Activated T-helper 2 cell treated with anti-CD3 and anti-CD28 coated beads, Interferon-gamma antibody, Interleukin-2, Interleukin-4, amounts not matched to agents 10 μg/mL and 5 μg/mL and 100 μg/mL, durations not matched to agents 14 hours and 24 hours and 36 hours (primary cell): Measurements from ENCODE around the gene FAM117A. TPM values are rescaled to one million over a fixed set of nuclear protein-coding genes. Genes with fewer than 3 reads are reported as not detected.

ENCODE experiments used
- DNase-seq: peaks from one replicate; pipeline ENCODE4 v3.0.0; 2021; ENCODE audit warnings: low spot score
- H3K27ac Mint-ChIP-seq: one replicate; pipeline ENCODE4 v1.8.0; 2021; ENCODE audit warnings: mixed read lengths
- H3K27me3 Mint-ChIP-seq: one replicate; pipeline ENCODE4 v1.8.0; 2021; ENCODE audit warnings: low read depth, mixed read lengths
- H3K36me3 Mint-ChIP-seq: one replicate; pipeline ENCODE4 v1.8.0; 2021; ENCODE audit warnings: low read depth, mixed read lengths
- H3K4me1 Mint-ChIP-seq: one replicate; pipeline ENCODE4 v1.8.0; 2021; ENCODE audit warnings: low read depth, mixed read lengths
- H3K4me3 Mint-ChIP-seq: one replicate; pipeline ENCODE4 v1.8.0; 2021; ENCODE audit warnings: low read depth, mild to moderate bottlenecking, moderate library complexity, mixed read lengths
- H3K9me3 Mint-ChIP-seq: one replicate; pipeline ENCODE4 v1.8.0; 2021; ENCODE audit warnings: mixed read lengths
- intact Hi-C: fragments of 100-400 bp; cut with micrococcal nuclease; formaldehyde crosslinking; loops from one replicate; pipeline ENCODE4 v1.15.1; 2023
- total RNA-seq: library from RNA; stranded (reverse); gene quantifications from 2 replicates; pipeline ENCODE4 v1.2.3, GENCODE V29; 2022

The FAM117A gene
- total RNA-seq, 1 donor from 2014 or later, result 15.8 TPM

DNA sequence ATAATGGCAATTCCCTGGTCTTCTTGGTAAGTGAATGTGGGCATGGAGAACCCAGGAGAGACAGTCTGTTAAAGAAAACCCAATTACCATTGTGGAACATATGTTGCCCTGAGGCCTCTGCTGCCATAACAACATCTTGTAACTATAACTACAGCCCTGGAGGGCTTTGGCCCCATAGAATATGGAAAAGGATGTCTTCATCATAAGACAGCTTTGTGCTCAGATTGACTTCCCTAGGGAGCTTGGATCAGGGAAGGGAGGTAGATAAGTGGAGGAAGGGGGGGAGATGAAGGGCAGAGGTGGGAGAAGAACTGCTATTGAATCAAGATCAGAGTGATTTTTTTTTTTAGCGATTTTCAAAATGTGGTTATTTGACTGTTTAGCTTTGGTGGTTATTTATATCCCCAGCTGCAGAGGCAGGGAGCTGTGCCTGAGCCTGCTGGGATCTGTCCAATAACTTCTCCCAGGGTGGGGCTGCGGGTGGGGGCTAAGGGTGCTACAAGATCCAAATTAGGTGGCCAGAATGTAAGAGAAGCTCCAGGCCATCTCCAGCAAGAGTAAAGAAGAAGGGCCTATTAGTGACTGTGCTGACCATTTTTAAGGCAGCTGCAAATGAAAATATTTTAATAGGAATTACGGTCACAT is 19.3 kb upstream of the FAM117A start:
- H3K4me1 Mint-ChIP-seq, result peaks cover 19% of the 10 kb centered on the region
- intact Hi-C loops, result no loop called here
- H3K27me3 Mint-ChIP-seq, result peaks cover 2% of the 10 kb centered on the region
- H3K4me3 Mint-ChIP-seq, result no peak overlapping the region
- no peaks in the 10 kb centered on the region for H3K9me3 Mint-ChIP-seq
- H3K27ac Mint-ChIP-seq, result no peak overlapping the region
- no peaks in the 10 kb centered on the region for H3K36me3 Mint-ChIP-seq
- no peak for DNase-seq

DNA sequence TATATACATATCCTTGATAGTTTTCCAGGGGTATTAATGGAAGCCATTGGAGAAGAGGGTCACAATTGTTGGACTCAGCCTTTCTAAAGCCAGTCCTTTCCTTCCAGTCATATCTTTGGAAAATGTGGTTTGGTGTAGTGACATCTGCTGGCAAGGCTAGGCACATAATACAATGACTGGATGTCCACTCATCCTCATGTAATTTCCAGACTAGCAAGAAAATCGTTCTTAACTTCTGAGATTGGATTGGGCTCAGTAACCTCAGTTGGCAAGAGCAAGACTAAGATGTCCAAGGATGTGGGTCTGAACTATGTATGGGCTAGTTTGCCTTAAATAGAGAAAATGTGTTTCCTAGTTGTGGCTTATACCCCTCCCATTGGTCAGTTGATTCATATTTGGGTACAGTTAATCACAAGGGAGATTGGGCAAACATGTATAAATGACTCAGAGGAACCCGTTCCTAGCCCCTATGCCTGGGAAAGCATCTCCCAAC is 15.9 kb upstream of the FAM117A start:
- no peak for DNase-seq
- no peak overlapping the region for H3K27ac Mint-ChIP-seq
- H3K4me1 Mint-ChIP-seq, result peaks cover 10% of the 10 kb centered on the region
- intact Hi-C loops, result no loop called here
- no peaks in the 10 kb centered on the region for H3K36me3 Mint-ChIP-seq
- no peak overlapping the region for H3K4me3 Mint-ChIP-seq
- no peaks in the 10 kb centered on the region for H3K9me3 Mint-ChIP-seq
- peaks cover 6% of the 10 kb centered on the region for H3K27me3 Mint-ChIP-seq

DNA sequence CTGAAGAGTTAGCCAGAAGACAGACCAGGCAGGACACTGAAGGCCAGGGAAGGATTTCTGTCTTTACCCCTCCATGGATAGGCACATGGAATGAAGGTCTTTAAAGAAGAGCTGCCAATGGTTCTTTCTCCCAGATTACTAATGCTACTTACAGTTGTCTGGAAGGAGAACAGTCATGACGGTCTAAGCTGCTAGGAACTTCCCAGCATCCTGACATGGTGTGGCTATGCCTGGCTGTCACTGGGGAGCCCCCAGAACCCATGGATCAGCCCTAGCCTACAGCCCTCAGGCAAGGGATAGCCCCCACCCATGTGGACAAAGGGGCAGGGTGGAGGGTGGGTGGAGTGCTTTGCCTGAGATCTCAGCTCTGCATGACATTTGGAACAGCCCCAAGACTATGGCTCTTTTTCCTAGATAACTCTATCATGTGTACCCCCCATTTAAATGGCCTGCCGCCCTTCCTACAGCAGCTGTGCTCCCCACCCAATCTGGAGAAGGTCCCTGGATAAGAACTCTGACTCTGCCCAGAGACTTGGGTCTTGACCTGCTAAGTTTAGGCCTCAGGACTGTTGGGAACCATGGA is 15.3 kb upstream of the FAM117A start:
- peaks cover 6% of the 10 kb centered on the region for H3K27me3 Mint-ChIP-seq
- H3K4me1 Mint-ChIP-seq, result peaks cover 10% of the 10 kb centered on the region
- no peaks in the 10 kb centered on the region for H3K9me3 Mint-ChIP-seq
- no peak for DNase-seq
- no peaks in the 10 kb centered on the region for H3K36me3 Mint-ChIP-seq
- intact Hi-C loops, result no loop called here
- no peak overlapping the region for H3K4me3 Mint-ChIP-seq
- H3K27ac Mint-ChIP-seq, result no peak overlapping the region

DNA sequence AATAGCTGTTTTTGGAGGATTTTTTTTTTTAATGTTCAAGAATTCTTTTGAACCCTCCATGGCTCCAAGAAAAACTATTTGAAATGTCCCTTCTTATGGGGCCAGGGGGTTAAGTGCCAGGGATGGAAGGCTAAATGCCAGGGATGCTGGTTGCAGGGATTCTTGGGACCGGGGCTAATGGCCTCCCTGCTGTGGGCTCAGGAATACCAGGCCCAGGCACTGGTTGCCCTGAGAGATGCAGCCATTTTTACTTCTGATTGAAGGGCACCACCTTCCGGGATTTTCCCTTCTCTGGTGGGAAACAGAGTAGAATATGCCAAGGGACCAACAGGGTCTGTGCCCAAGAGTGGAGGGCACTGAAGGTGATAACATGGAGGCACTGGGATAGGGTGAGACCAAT is 13.6 kb upstream of the FAM117A start:
- no peaks in the 10 kb centered on the region for H3K9me3 Mint-ChIP-seq
- intact Hi-C loops, result no loop called here
- H3K4me3 Mint-ChIP-seq, result no peak overlapping the region
- DNase-seq, result no peak
- no peaks in the 10 kb centered on the region for H3K36me3 Mint-ChIP-seq
- H3K4me1 Mint-ChIP-seq, result peaks cover 10% of the 10 kb centered on the region
- H3K27me3 Mint-ChIP-seq, result peaks cover 5% of the 10 kb centered on the region
- no peak overlapping the region for H3K27ac Mint-ChIP-seq

DNA sequence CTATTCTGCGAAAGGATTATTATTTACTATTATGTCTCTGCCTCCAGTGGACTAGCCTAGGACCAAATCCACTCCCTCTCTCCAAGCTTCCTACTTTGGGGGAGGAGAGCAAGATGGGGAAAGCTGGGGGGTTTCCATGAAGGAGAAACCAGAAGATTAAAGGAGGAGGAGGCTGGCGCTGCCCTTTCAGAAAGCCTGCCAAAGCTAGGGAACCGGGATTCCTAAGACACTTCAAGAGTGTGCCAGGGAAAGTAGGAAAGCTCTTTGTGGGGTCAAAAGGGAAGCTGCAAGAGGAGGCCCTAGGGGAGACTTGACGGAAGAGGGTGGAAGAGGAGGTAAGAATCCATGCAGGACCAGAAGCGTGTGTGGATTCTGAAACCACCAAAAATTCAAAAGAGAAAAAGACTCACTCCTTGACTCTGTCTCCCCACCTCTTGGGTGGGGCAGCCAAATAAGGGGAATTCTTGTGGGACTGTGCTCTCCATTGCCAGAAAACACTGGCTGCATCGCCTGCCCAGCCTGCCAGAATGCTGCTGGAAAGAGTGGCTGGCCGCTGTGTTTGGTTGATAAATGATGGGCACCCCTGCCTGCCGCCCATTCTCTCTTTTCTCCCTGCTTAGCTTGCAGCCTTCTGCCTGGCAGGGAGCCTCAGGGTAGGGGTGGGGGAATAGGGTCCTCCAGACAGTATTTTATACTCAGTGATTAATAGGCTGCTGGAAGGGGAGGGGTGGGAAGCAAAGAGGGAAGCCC is 12.8 kb upstream of the FAM117A start:
- Mint-ChIP-seq H3K27ac (no peak overlapping the region), H3K36me3 (no peaks in the 10 kb centered on the region), H3K4me1 (peaks cover 10% of the 10 kb centered on the region), H3K4me3 (no peak overlapping the region), H3K9me3 (no peaks in the 10 kb centered on the region), H3K27me3 (peaks cover 5% of the 10 kb centered on the region)
- DNase-seq, result no peak
- intact Hi-C loops, result no loop called here

DNA sequence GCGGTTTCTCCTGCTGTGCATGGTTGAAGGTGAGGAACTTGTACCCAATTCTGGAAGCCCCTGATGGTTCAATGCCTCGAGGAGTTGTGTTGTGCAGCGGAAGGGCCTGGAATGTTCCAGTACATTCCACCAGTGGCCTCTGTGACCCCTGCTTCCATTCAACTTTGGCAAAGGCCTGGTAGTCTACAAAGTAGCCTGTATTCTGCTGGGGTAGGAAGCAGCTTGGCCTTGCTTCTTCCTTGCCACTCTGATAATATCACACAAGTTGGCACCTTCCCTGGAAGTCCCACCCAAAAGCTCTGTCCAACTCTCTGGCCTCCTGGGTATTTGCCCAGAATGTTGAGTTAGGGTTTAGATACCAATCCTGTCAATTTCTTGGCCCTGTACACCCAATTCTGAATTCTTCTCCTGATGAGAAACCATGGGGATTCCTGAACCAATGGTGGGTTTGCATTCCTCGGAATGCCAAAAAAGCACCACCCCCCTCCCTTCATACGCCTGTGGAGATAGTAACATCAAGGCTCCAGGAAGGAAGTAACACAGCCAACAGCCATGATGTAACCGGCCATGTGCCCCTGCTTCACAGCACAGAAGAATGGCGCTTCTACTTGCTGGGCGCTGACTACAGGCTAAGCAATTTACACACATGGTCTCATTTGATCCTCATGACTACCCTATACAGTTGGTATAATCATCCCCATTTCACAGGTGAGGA is 11.8 kb upstream of the FAM117A start:
- H3K4me1 Mint-ChIP-seq, result peaks cover 5% of the 10 kb centered on the region
- H3K27me3 Mint-ChIP-seq, result peaks cover 7% of the 10 kb centered on the region
- H3K36me3 Mint-ChIP-seq, result no peaks in the 10 kb centered on the region
- no peaks in the 10 kb centered on the region for H3K9me3 Mint-ChIP-seq
- H3K4me3 Mint-ChIP-seq, result no peak overlapping the region
- intact Hi-C loops, result no loop called here
- DNase-seq, result no peak
- no peak overlapping the region for H3K27ac Mint-ChIP-seq

- Mint-ChIP-seq H3K4me1 (peaks cover 21% of the 10 kb centered on the region), H3K9me3 (no peaks in the 10 kb centered on the region), H3K27me3 (peaks cover 29% of the 10 kb centered on the region), H3K27ac (no peak overlapping the region), H3K4me3 (no peak overlapping the region), H3K36me3 (no peaks in the 10 kb centered on the region)
- intact Hi-C loops, result no loop called here
- DNase-seq, result no peak
These were observed 3.1 kb upstream of the FAM117A start for GRCh38 chr17:49766918-49767530.

DNA sequence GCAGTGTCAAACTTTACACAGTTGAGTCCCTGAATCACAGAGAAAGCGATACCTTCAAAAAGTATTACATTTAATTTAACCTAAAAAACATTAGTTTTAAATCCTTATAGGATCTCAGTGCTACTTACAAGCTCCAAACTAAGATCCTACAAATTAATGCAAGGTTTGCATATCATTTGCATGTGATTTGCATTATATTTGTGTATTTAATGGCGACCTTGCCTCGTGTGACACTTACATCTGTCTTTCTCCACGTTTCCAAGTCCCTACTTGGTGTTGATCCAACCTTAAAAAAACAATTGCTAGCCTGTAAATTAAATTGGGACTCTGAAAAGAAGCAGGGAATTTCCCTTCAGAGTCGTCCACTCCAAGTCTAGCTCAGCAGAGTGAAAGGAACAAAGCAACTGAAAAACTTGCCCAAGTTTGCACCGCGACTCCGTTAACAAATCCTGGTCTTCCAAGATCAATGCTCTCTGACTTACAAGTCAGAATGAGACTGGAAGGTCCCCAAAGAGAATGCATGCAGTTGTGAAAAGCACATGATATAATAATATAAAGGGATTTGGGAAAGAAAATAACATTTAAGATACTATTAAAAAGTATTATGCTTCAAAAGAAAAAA is 739 bp upstream of the FAM117A start:
- H3K27me3 Mint-ChIP-seq, result peaks cover 26% of the 10 kb centered on the region
- H3K9me3 Mint-ChIP-seq, result no peaks in the 10 kb centered on the region
- H3K27ac Mint-ChIP-seq, result peak overlapping the region; percentile 62
- intact Hi-C loops, result loop anchor here (1.0 to 5.0 kb wide), 3 partner anchors 16 to 197 kb away; partner anchors contain the start of gene KAT7
- H3K4me1 Mint-ChIP-seq, result peaks cover 41% of the 10 kb centered on the region
- no peak for DNase-seq
- peak overlapping the region; percentile 84 for H3K4me3 Mint-ChIP-seq
- peaks cover 3% of the 10 kb centered on the region for H3K36me3 Mint-ChIP-seq

- peak overlapping the region; percentile 92 for H3K4me3 Mint-ChIP-seq
- intact Hi-C loops, result loop anchor here (5.0 kb wide), 1 partner anchor 195 kb away; no protein-coding TSS in a partner anchor
- DNase-seq, result no peak
- H3K4me1 Mint-ChIP-seq, result peaks cover 49% of the 10 kb centered on the region
- H3K27ac Mint-ChIP-seq, result peak overlapping the region; percentile 87
- H3K9me3 Mint-ChIP-seq, result no peaks in the 10 kb centered on the region
- peaks cover 24% of the 10 kb centered on the region for H3K27me3 Mint-ChIP-seq
- H3K36me3 Mint-ChIP-seq, result peaks cover 3% of the 10 kb centered on the region
These were observed 1.6 kb downstream of the FAM117A start for GRCh38 chr17:49762151-49762941.

DNA sequence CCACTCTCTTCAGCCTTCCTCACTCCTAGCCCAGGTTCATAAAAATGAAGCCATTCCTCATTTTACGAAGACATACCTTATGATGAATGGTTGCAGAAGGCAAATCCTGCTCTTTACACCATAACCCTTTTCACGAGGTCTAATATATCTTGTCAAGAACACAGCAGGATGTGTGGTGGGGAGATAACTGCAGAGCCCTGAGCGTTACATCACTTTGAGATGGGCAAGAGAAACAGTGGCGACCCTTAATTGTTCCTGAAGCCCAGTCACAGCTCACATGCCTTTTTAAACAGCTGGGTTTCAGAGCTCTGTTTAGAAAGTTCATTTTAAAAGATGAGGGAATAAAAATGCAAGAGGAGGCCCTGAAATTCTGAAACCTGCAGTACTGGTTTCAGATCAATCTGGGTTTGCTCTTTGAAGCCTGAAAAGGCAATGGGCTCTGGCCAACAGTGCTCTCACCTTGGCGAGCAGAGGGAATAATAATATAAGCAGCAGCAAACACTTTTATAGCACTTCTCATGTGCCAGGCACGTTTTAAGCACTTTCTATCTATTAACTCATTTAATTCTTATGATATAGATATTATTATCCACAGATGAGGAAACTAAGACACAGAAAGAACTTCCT is 2.9 kb downstream of the FAM117A start:
- Mint-ChIP-seq H3K4me1 (peaks cover 53% of the 10 kb centered on the region), H3K27me3 (peaks cover 11% of the 10 kb centered on the region), H3K36me3 (peaks cover 8% of the 10 kb centered on the region), H3K4me3 (peak overlapping the region; percentile 32), H3K9me3 (no peaks in the 10 kb centered on the region), H3K27ac (no peak overlapping the region)
- intact Hi-C loops, result loop anchor here (5.0 kb wide), 1 partner anchor 194 kb away; no protein-coding TSS in a partner anchor
- DNase-seq, result no peak

GRCh38 chr17:49760296-49760695 is 3.6 kb downstream of the FAM117A start:
- Mint-ChIP-seq H3K27ac (no peak overlapping the region), H3K27me3 (peaks cover 5% of the 10 kb centered on the region), H3K36me3 (peaks cover 14% of the 10 kb centered on the region), H3K4me3 (no peak overlapping the region), H3K4me1 (peaks cover 59% of the 10 kb centered on the region), H3K9me3 (no peaks in the 10 kb centered on the region)
- no peak for DNase-seq
- intact Hi-C loops, result loop anchor here (5.0 kb wide), 1 partner anchor 193 kb away; no protein-coding TSS in a partner anchor
